ENCODE measurements around the gene PPP1R15A. TPM values are rescaled to one million over a fixed set of nuclear protein-coding genes. Genes with fewer than 3 reads are reported as not detected.
A peak's percentile ranks its signal among the peaks of the same experiment; 100 is the strongest.

The PPP1R15A gene
- polyA plus RNA-seq, 1 donor (not counting 4 experiments of a cell fraction or from before 2014, with no cell fraction given) = 36.6 TPM

DNA sequence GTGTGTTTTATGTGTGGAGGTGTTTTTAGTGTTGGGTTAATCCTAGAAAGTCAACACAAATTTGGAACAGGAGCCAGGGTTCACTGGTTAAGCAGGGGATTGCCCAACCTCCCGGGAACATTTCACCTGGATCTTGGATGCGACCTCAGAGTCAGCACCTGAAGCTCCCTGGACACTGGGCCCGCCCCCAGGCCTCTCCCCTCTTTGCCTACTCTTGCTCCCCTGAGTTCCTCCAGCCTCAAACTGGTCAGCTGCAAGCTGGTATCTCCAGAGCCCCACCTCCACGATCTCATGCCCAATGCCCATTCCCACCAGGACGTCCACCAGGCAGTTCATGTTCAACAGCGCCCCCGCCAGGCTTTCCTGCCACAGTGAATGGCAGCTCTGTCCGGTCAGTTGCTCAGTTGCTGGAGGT lies 45.6 kb upstream of the PPP1R15A start:
- H3K79me2 ChIP-seq (ENCODE audit: control insufficient read depth, insufficient read depth, low read length) = no peaks in the 10 kb centered on the region
- no peak overlapping the region for H3K27ac ChIP-seq (ENCODE audit: control insufficient read depth, insufficient read depth, low read length)
- FAIRE-seq (no peak), DNase-seq (ENCODE audit: low read depth, low spot score) (no peak)
- no peaks in the 10 kb centered on the region for H3K4me1 ChIP-seq (ENCODE audit: control insufficient read depth, extremely low read depth, insufficient read depth, low read length)
- TF ChIP-seq EZH2 (IDR thresholded peaks at IDR 0.05; ENCODE audit: low read length) = no peak
- TF ChIP-seq, protein P1, sequence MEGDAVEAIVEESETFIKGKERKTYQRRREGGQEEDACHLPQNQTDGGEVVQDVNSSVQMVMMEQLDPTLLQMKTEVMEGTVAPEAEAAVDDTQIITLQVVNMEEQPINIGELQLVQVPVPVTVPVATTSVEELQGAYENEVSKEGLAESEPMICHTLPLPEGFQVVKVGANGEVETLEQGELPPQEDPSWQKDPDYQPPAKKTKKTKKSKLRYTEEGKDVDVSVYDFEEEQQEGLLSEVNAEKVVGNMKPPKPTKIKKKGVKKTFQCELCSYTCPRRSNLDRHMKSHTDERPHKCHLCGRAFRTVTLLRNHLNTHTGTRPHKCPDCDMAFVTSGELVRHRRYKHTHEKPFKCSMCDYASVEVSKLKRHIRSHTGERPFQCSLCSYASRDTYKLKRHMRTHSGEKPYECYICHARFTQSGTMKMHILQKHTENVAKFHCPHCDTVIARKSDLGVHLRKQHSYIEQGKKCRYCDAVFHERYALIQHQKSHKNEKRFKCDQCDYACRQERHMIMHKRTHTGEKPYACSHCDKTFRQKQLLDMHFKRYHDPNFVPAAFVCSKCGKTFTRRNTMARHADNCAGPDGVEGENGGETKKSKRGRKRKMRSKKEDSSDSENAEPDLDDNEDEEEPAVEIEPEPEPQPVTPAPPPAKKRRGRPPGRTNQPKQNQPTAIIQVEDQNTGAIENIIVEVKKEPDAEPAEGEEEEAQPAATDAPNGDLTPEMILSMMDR (optimal IDR thresholded peaks at IDR 0.05 in 1 of 3, IDR thresholded peaks at IDR 0.05 in 1 of 3, conservative IDR thresholded peaks at IDR 0.05 in 1 of 3; ENCODE audit: extremely low read depth in 1 of 3, insufficient read depth in 2 of 3, low read length in 3 of 3) = peak; percentile 11 to 26 (median 14)
- H2AFZ ChIP-seq (ENCODE audit: control insufficient read depth, low read length) = no peak overlapping the region
- H3K9me3 ChIP-seq (ENCODE audit: control insufficient read depth, low read depth, low read length) = no peaks in the 10 kb centered on the region
- H3K4me3 ChIP-seq (ENCODE audit: control insufficient read depth in 2 of 3, extremely low read depth in 1 of 3, insufficient read depth in 2 of 3, low read depth in 1 of 3, low read length in 3 of 3) = no peak overlapping the region
- H4K20me1 ChIP-seq (ENCODE audit: control insufficient read depth, extremely low read depth, insufficient read depth, low read length) = no peaks in the 10 kb centered on the region
- H3K9me1 ChIP-seq (ENCODE audit: control insufficient read depth, extremely low read depth, insufficient read depth, low read length) = no peaks in the 10 kb centered on the region
- dilution Hi-C loops (cut with MboI; ENCODE audit: extremely low pct_ligation_motif_present, low sequenced_read_pairs) = no loop called here
- no peaks in the 10 kb centered on the region for H3K36me3 ChIP-seq (ENCODE audit: control insufficient read depth in 2 of 2, extremely low read depth in 1 of 2, insufficient read depth in 2 of 2, low read length in 2 of 2)
- no peak overlapping the region for H3K4me2 ChIP-seq (ENCODE audit: control insufficient read depth, extremely low read depth, insufficient read depth, low read depth, low read length)
- H3K27me3 ChIP-seq (ENCODE audit: control insufficient read depth, extremely low read depth, insufficient read depth, low read length) = no peaks in the 10 kb centered on the region
- H3K9ac ChIP-seq (ENCODE audit: control insufficient read depth, extremely low read depth, insufficient read depth, low read length) = no peak overlapping the region

DNA sequence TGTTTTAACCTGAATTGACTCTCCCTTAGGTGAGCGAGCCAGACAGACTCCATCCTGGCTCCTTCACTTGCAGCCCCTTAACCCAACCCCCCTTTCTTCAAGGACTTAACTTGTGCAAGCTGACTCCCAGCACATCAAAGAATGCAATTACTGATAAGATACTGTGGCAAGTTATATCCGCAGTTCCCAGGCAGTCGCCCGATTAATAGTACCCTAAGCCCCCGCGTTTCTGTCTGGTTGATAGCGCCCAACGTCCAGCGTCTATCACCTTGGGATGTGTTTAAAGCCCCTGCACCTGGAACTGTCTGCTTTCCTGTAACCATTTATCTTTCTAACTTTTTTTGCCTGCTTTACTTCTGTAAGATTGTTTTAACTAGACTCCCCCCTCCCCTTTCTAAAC lies 42.1 kb upstream of the PPP1R15A start:
- dilution Hi-C loops (cut with MboI; ENCODE audit: extremely low pct_ligation_motif_present, low sequenced_read_pairs) = no loop called here
- no peak overlapping the region for H3K4me3 ChIP-seq (ENCODE audit: control insufficient read depth in 2 of 3, extremely low read depth in 1 of 3, insufficient read depth in 2 of 3, low read depth in 1 of 3, low read length in 3 of 3)
- no peaks in the 10 kb centered on the region for H3K36me3 ChIP-seq (ENCODE audit: control insufficient read depth in 2 of 2, extremely low read depth in 1 of 2, insufficient read depth in 2 of 2, low read length in 2 of 2)
- H3K79me2 ChIP-seq (ENCODE audit: control insufficient read depth, insufficient read depth, low read length) = no peaks in the 10 kb centered on the region
- DNase-seq (ENCODE audit: low read depth, low spot score) (no peak), FAIRE-seq (no peak)
- TF ChIP-seq, protein P1 (optimal IDR thresholded peaks at IDR 0.05 in 1 of 3, IDR thresholded peaks at IDR 0.05 in 1 of 3, conservative IDR thresholded peaks at IDR 0.05 in 1 of 3; ENCODE audit: extremely low read depth in 1 of 3, insufficient read depth in 2 of 3, low read length in 3 of 3) = no peak
- no peak for TF ChIP-seq EZH2 (IDR thresholded peaks at IDR 0.05; ENCODE audit: low read length)
- H2AFZ ChIP-seq (ENCODE audit: control insufficient read depth, low read length) = no peak overlapping the region
- H3K4me1 ChIP-seq (ENCODE audit: control insufficient read depth, extremely low read depth, insufficient read depth, low read length) = no peaks in the 10 kb centered on the region
- H3K9me3 ChIP-seq (ENCODE audit: control insufficient read depth, low read depth, low read length) = no peaks in the 10 kb centered on the region
- no peaks in the 10 kb centered on the region for H3K9me1 ChIP-seq (ENCODE audit: control insufficient read depth, extremely low read depth, insufficient read depth, low read length)
- no peak overlapping the region for H3K27ac ChIP-seq (ENCODE audit: control insufficient read depth, insufficient read depth, low read length)
- no peaks in the 10 kb centered on the region for H4K20me1 ChIP-seq (ENCODE audit: control insufficient read depth, extremely low read depth, insufficient read depth, low read length)
- no peak overlapping the region for H3K4me2 ChIP-seq (ENCODE audit: control insufficient read depth, extremely low read depth, insufficient read depth, low read depth, low read length)
- no peak overlapping the region for H3K9ac ChIP-seq (ENCODE audit: control insufficient read depth, extremely low read depth, insufficient read depth, low read length)
- H3K27me3 ChIP-seq (ENCODE audit: control insufficient read depth, extremely low read depth, insufficient read depth, low read length) = no peaks in the 10 kb centered on the region
